Esophagus muscularis mucosa (tissue), 4 donors: ENCODE measurements around the gene PRRX2. TPM values are rescaled to one million over a fixed set of nuclear protein-coding genes. Genes with fewer than 3 reads are reported as not detected.

Experiments
- DNase-seq: peaks from one replicate; pipeline ENCODE4 v3.0.0-alpha.2; 2017; ENCODE audit errors: extremely low spot score
- H3K27ac ChIP-seq, 4 donors: fragments of 200-600 bp; sonication (generic); replicated peaks in 1 of 4; 1 replicate in 3 of 4; 2 replicates in 1 of 4; pipeline ENCODE4 v1.5.1; 2016 to 2019; ENCODE audit warnings: mild to moderate bottlenecking in 1 of 4
- H3K27me3 ChIP-seq, 4 donors: fragments of 200-600 bp; sonication (generic); one replicate each; pipeline versions ENCODE4 v1.5.1 to v1.6.0; 2016 to 2019
- H3K36me3 ChIP-seq, 4 donors: fragments of 200-600 bp; sonication (generic); one replicate each; pipeline ENCODE4 v1.5.1; 2016 to 2019
- H3K4me1 ChIP-seq, 4 donors: fragments of 200-600 bp; sonication (generic); one replicate each; pipeline ENCODE4 v1.5.1; 2016 to 2019
- H3K4me3 ChIP-seq, 4 donors: fragments of 200-600 bp; sonication (generic); 1 replicate in 2 of 4; 2 replicates in 2 of 4; pipeline ENCODE4 v1.5.1; 2016 to 2019; ENCODE audit warnings: mild to moderate bottlenecking in 4 of 4, moderate library complexity in 1 of 4
- H3K9me3 ChIP-seq, 4 donors: fragments of 200-600 bp; sonication (generic); 1 replicate in 3 of 4; 2 replicates in 1 of 4; pipeline ENCODE4 v1.5.1; 2016 to 2019
- EP300 ChIP-seq: sonication (generic); formaldehyde crosslinking; IDR thresholded peaks from one replicate; pipeline ENCODE4 v1.6.1; 2017; ENCODE audit warnings: antibody characterized with exemption
- POLR2A ChIP-seq: fragments of 450-650 bp; IDR thresholded peaks from one replicate; pipeline ENCODE4 v1.6.1; 2017; ENCODE audit warnings: antibody characterized with exemption, moderate library complexity, mild to moderate bottlenecking, low read depth
- POLR2AphosphoS5 ChIP-seq, 2 donors: sonication (generic); formaldehyde crosslinking; IDR thresholded peaks; one replicate each; pipeline ENCODE4 v1.6.1; 2017; ENCODE audit warnings: antibody characterized with exemption in 2 of 2
- WGBS: methylation state at CpG from one replicate; pipeline ENCODE4 v1.1.5; 2018; 5-methylcytosine and 5-hydroxymethylcytosine counted together
- intact Hi-C: fragments of 100-400 bp; cut with DNase I; formaldehyde crosslinking; loops from one replicate; pipeline ENCODE4 v1.15.1; 2023
- total RNA-seq, 4 donors: library from RNA; depleted of rRNA; stranded (reverse); fragments of >200 nt; gene quantifications; one replicate each; pipeline versions ENCODE4 v1.1.0 to v1.2.1, GENCODE V29; 2016
- TF ChIP-seq, protein P1 (sequence below), 3 experiments: fragments of 200-600 bp in 2 of 3; fragments of 450-650 bp in 1 of 3; sonication (generic) in 2 of 3; IDR thresholded peaks; one replicate each; pipeline ENCODE4 v1.5.1; 2017 to 2019; ENCODE audit warnings: antibody characterized with exemption in 3 of 3, mild to moderate bottlenecking in 2 of 3, moderate library complexity in 1 of 3

Gene PRRX2
- total RNA-seq, 4 donors from 2014 or later = 1.7 to 13.1 (median 6.2) TPM

DNA sequence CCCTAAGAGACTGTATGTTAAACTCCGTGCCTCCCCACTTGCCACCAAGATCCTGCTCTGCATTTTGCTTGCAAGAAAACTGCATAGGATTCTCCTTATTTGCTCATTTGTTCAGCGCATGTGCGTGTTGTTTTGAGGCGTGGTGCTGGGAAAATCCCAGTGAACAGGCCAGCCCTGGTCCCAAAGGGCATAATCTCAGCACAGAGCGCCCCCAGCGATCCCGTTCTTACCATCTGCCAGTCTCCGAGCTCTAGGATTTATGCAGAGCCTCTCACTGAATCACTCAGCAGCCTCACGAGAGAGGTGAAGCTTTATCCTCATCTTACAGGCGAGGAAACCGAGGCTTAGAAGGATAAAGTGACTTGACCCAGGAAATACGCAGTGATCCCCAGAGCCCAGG is 11.5 kb downstream of the PRRX2 start:
- H3K27me3 ChIP-seq = peaks cover 0 to 46% (median 0%) of the 10 kb centered on the region in 4 donors
- H3K4me3 ChIP-seq = no peak overlapping the region
- WGBS = 79% methylated on average over 12 of the region's 12 CpGs

DNA sequence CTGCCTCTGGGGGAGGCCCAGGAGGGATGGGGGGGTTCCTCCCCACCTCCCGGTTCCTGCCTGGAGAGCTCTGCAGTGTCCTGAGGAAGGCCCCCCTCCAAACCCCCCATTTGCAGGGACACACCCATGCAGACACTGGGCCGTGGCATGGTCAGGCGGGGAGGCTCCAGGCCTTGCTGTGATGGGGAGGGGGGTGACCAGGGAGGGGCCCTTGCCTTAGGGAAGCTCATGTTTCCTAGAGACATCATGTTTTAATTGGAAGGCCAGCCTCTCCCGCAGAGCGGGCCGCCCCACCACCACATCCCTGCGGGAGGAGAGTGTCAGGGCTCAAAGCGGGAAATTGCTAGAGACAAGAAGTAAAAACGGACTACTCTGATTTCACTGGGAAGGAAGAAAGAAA is 12.0 kb downstream of the PRRX2 start:
- Histone ChIP-seq H3K4me1 (peaks cover 0 to 14% (median 5%) of the 10 kb centered on the region in 4 donors), H3K9me3 (no peaks in the 10 kb centered on the region), H3K36me3 (no peaks in the 10 kb centered on the region), H3K4me3 (no peak overlapping the region), H3K27ac (no peak overlapping the region), H3K27me3 (peaks cover 0 to 51% (median 0%) of the 10 kb centered on the region in 4 donors)
- intact Hi-C loops = no loop called here
- TF ChIP-seq, protein P1, sequence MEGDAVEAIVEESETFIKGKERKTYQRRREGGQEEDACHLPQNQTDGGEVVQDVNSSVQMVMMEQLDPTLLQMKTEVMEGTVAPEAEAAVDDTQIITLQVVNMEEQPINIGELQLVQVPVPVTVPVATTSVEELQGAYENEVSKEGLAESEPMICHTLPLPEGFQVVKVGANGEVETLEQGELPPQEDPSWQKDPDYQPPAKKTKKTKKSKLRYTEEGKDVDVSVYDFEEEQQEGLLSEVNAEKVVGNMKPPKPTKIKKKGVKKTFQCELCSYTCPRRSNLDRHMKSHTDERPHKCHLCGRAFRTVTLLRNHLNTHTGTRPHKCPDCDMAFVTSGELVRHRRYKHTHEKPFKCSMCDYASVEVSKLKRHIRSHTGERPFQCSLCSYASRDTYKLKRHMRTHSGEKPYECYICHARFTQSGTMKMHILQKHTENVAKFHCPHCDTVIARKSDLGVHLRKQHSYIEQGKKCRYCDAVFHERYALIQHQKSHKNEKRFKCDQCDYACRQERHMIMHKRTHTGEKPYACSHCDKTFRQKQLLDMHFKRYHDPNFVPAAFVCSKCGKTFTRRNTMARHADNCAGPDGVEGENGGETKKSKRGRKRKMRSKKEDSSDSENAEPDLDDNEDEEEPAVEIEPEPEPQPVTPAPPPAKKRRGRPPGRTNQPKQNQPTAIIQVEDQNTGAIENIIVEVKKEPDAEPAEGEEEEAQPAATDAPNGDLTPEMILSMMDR (IDR thresholded peaks at IDR 0.05) = no peak
- TF ChIP-seq POLR2AphosphoS5 (IDR thresholded peaks at IDR 0.05) (no peak), EP300 (no peak), POLR2A (no peak)
- WGBS = 87% methylated on average over 6 of the region's 9 CpGs
- DNase-seq = no peak

More for the DNA sequence above, 11.5 kb downstream of the PRRX2 start:
- intact Hi-C loops = no loop called here
- H3K9me3 ChIP-seq = no peaks in the 10 kb centered on the region
- DNase-seq = no peak
- H3K27ac ChIP-seq = no peak overlapping the region
- TF ChIP-seq EP300 = no peak
- TF ChIP-seq POLR2AphosphoS5 (IDR thresholded peaks at IDR 0.05) = no peak
- TF ChIP-seq POLR2A = no peak
- TF ChIP-seq, protein P1 (IDR thresholded peaks at IDR 0.05) = no peak
- H3K4me1 ChIP-seq = peaks cover 0 to 14% (median 5%) of the 10 kb centered on the region in 4 donors
- no peaks in the 10 kb centered on the region for H3K36me3 ChIP-seq

DNA sequence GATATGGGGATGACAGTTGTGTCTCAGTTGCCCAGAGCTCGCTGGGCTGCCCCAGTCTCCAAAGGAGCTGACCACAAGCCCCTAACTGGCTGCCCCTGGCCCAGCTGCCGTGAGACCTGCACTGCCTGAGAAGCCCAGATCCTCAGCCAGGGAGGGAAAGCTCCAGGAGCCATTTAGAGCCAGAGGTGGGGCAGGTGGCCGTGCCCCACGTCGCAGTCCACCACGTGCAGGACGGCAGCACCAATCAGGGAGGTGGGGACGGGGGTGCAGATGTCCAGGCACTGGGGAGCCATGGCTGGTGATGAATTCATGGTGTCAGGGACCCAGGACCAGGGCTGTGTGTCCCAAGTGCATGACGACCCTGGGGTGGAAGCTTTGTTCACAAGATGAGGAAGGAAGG is 13.4 kb downstream of the PRRX2 start:
- TF ChIP-seq, protein P1 (IDR thresholded peaks at IDR 0.05) = no peak
- TF ChIP-seq POLR2A = no peak
- no peak for TF ChIP-seq POLR2AphosphoS5 (IDR thresholded peaks at IDR 0.05)
- TF ChIP-seq EP300 = no peak
- intact Hi-C loops = no loop called here
- WGBS = 83% methylated on average over 9 of the region's 9 CpGs

DNA sequence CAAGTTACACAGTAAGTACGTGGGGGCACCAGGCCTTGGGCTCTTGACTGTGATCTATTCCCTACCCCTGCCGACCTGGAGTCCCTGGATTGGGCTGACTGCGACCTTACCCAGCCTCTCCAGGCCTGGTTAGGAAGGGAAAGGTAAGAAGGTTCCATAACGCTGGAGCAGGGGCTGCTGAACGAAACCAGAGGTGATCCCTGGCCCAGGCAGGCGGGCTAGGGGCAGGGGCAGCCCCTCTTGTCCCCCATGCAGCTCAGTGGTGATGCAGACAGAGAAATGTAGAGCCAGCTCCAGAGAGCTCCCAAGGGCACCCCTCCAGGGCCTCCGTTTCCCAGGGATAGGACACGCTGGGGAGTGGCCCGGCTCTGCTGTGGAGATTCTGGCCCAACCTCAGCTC is 14.1 kb downstream of the PRRX2 start:
- WGBS = 95% methylated on average over 6 of the region's 9 CpGs
- intact Hi-C loops = no loop called here

More for the DNA sequence above, 13.4 kb downstream of the PRRX2 start:
- no peak overlapping the region for H3K27ac ChIP-seq
- no peaks in the 10 kb centered on the region for H3K36me3 ChIP-seq
- H3K4me1 ChIP-seq = peaks cover 0 to 14% (median 5%) of the 10 kb centered on the region in 4 donors
- DNase-seq = no peak
- peaks cover 0 to 54% (median 0%) of the 10 kb centered on the region in 4 donors for H3K27me3 ChIP-seq
- H3K9me3 ChIP-seq = no peaks in the 10 kb centered on the region
- H3K4me3 ChIP-seq = no peak overlapping the region

More for the DNA sequence above, 14.1 kb downstream of the PRRX2 start:
- no peak for DNase-seq
- H3K36me3 ChIP-seq = no peaks in the 10 kb centered on the region
- no peaks in the 10 kb centered on the region for H3K9me3 ChIP-seq
- H3K4me3 ChIP-seq = no peak overlapping the region
- TF ChIP-seq POLR2A = no peak
- no peak for TF ChIP-seq POLR2AphosphoS5 (IDR thresholded peaks at IDR 0.05)
- no peak for TF ChIP-seq EP300
- TF ChIP-seq, protein P1 (IDR thresholded peaks at IDR 0.05) = no peak
- H3K27ac ChIP-seq = no peak overlapping the region
- peaks cover 0 to 54% (median 0%) of the 10 kb centered on the region in 4 donors for H3K27me3 ChIP-seq
- H3K4me1 ChIP-seq = peaks cover 0 to 14% (median 5%) of the 10 kb centered on the region in 4 donors
